Measurements from ENCODE around the gene STXBP5L. TPM values are rescaled to one million over a fixed set of nuclear protein-coding genes. Genes with fewer than 3 reads are reported as not detected.

Gene STXBP5L
- total RNA-seq, 1 donor from 2014 or later = 2.3 TPM

DNA sequence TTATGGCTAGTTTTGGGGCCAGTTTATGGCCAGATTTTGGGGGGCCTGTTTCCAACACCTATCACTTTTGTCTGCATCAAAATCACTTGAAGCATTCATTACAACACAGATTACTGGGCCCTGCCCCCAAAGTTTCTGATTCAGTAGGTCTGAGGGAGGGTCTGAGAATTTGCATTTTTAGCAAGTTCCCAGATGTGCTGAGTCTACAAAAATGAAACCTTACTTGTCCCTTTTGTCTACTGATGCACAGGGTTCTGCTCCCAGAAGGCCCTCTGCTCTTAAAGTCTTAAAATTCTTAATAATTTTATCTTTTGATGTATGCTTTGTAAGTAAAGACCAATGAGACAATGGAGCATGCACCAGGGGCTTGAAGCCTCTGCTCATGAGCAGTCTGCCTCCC, 491.8 kb downstream of the STXBP5L start:
- H3K9me3 Mint-ChIP-seq = no peaks in the 10 kb centered on the region
- H3K4me2 ChIP-seq = no peak overlapping the region
- no peaks in the 10 kb centered on the region for H4K20me1 ChIP-seq (ENCODE audit: low read depth)
- H3K79me2 ChIP-seq (ENCODE audit: low read depth) = no peaks in the 10 kb centered on the region
- TF ChIP-seq EZH2phosphoT487 (IDR thresholded peaks at IDR 0.05) = no peak
- TF ChIP-seq, protein P1, sequence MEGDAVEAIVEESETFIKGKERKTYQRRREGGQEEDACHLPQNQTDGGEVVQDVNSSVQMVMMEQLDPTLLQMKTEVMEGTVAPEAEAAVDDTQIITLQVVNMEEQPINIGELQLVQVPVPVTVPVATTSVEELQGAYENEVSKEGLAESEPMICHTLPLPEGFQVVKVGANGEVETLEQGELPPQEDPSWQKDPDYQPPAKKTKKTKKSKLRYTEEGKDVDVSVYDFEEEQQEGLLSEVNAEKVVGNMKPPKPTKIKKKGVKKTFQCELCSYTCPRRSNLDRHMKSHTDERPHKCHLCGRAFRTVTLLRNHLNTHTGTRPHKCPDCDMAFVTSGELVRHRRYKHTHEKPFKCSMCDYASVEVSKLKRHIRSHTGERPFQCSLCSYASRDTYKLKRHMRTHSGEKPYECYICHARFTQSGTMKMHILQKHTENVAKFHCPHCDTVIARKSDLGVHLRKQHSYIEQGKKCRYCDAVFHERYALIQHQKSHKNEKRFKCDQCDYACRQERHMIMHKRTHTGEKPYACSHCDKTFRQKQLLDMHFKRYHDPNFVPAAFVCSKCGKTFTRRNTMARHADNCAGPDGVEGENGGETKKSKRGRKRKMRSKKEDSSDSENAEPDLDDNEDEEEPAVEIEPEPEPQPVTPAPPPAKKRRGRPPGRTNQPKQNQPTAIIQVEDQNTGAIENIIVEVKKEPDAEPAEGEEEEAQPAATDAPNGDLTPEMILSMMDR (IDR thresholded peaks at IDR 0.05) = no peak
- no peak for TF ChIP-seq EZH2 (IDR thresholded peaks at IDR 0.05)
- H3K36me3 ChIP-seq = no peaks in the 10 kb centered on the region
- H3K27me3 Mint-ChIP-seq (ENCODE audit: insufficient read depth, low read depth) = no peaks in the 10 kb centered on the region
- no peak overlapping the region for H3K27ac ChIP-seq
- H3K36me3 Mint-ChIP-seq = no peaks in the 10 kb centered on the region
- no peaks in the 10 kb centered on the region for H3K4me1 ChIP-seq
- peaks cover 16% of the 10 kb centered on the region for H3K4me1 Mint-ChIP-seq
- H2AFZ ChIP-seq (replicated peaks) = no peak overlapping the region
- no peak for DNase-seq (ENCODE audit: low spot score)
- H3K9me3 ChIP-seq (ENCODE audit: low read depth) = no peaks in the 10 kb centered on the region
- no peak overlapping the region for H3K9ac ChIP-seq
- no peak overlapping the region for H3K4me3 ChIP-seq
- no peaks in the 10 kb centered on the region for H3F3A ChIP-seq (ENCODE audit: low read depth)
- no peak overlapping the region for H3K4me3 Mint-ChIP-seq
- H3K27me3 ChIP-seq = no peaks in the 10 kb centered on the region
- no peak overlapping the region for H3K27ac Mint-ChIP-seq

DNA sequence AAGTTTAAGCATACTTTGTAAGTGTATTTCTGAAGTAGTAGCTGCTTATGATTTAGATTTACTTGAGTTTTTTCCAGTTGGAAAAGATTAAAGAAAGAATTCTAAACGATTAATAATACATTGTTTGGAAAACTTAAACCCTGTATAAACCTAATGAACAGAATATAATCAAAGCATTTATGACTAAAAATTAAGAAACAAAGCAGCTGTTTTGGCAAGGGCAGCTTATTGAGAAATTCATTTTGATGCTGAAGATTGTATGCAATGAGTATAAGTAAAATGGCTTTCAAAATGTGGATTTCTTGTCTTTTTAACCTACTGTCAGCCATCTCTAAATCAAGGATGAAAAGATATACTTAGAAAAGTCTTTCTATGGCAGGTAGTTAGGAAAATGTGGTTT, 497.6 kb downstream of the STXBP5L start:
- Mint-ChIP-seq H3K27me3 (ENCODE audit: insufficient read depth, low read depth) (no peaks in the 10 kb centered on the region), H3K27ac (no peak overlapping the region), H3K9me3 (no peaks in the 10 kb centered on the region), H3K4me3 (no peak overlapping the region), H3K4me1 (no peaks in the 10 kb centered on the region), H3K36me3 (no peaks in the 10 kb centered on the region)
- H3K9ac ChIP-seq = no peak overlapping the region
- H3K27ac ChIP-seq = no peak overlapping the region
- no peak overlapping the region for H2AFZ ChIP-seq (replicated peaks)
- no peaks in the 10 kb centered on the region for H3K9me3 ChIP-seq (ENCODE audit: low read depth)
- H4K20me1 ChIP-seq (ENCODE audit: low read depth) = no peaks in the 10 kb centered on the region
- no peak for DNase-seq (ENCODE audit: low spot score)
- H3K4me1 ChIP-seq = no peaks in the 10 kb centered on the region
- no peak overlapping the region for H3K4me3 ChIP-seq
- H3K36me3 ChIP-seq = no peaks in the 10 kb centered on the region
- H3K79me2 ChIP-seq (ENCODE audit: low read depth) = no peaks in the 10 kb centered on the region
- H3F3A ChIP-seq (ENCODE audit: low read depth) = no peaks in the 10 kb centered on the region
- TF ChIP-seq EZH2phosphoT487 (IDR thresholded peaks at IDR 0.05) (no peak), EZH2 (IDR thresholded peaks at IDR 0.05) (no peak)
- TF ChIP-seq, protein P1 (IDR thresholded peaks at IDR 0.05) = no peak
- H3K27me3 ChIP-seq = no peaks in the 10 kb centered on the region
- no peak overlapping the region for H3K4me2 ChIP-seq

DNA sequence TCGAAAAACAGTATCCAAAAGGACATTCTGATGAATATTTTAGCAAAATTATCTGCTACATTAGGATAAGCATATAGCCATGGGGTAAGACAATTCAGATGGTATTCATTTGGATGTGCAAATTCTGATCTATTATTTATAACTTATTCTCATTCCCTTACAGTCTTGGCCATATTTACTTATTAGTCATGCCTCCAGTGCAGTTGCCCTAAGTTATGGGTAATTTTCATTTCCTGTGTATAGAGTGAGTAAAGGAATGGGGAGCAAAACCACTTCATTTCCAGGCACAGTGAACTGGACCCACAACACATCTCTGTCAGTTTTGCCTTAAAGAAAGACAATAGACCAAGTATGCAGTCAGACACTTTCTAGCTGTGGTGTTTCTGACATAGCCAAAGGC, 503.5 kb downstream of the STXBP5L start:
- H3K36me3 Mint-ChIP-seq = no peaks in the 10 kb centered on the region
- no peaks in the 10 kb centered on the region for H3K27me3 Mint-ChIP-seq (ENCODE audit: insufficient read depth, low read depth)
- TF ChIP-seq, protein P1 (IDR thresholded peaks at IDR 0.05) = no peak
- TF ChIP-seq EZH2phosphoT487 (IDR thresholded peaks at IDR 0.05) (no peak), EZH2 (IDR thresholded peaks at IDR 0.05) (no peak)
- H3F3A ChIP-seq (ENCODE audit: low read depth) = no peaks in the 10 kb centered on the region
- no peaks in the 10 kb centered on the region for H3K4me1 Mint-ChIP-seq
- no peak overlapping the region for H3K4me3 Mint-ChIP-seq
- no peaks in the 10 kb centered on the region for H3K9me3 Mint-ChIP-seq
- H3K27ac Mint-ChIP-seq = no peak overlapping the region
- H3K9ac ChIP-seq = no peak overlapping the region
- H3K4me2 ChIP-seq = no peak overlapping the region
- H2AFZ ChIP-seq (replicated peaks) = no peak overlapping the region
- no peaks in the 10 kb centered on the region for H3K79me2 ChIP-seq (ENCODE audit: low read depth)
- H3K36me3 ChIP-seq = no peaks in the 10 kb centered on the region
- no peaks in the 10 kb centered on the region for H3K9me3 ChIP-seq (ENCODE audit: low read depth)
- H3K27me3 ChIP-seq = no peaks in the 10 kb centered on the region
- H3K27ac ChIP-seq = no peak overlapping the region
- no peaks in the 10 kb centered on the region for H3K4me1 ChIP-seq
- H3K4me3 ChIP-seq = no peak overlapping the region
- DNase-seq (ENCODE audit: low spot score) = no peak
- H4K20me1 ChIP-seq (ENCODE audit: low read depth) = no peaks in the 10 kb centered on the region

All from neural progenitor cell (in vitro differentiated cells).